Measurements from ENCODE around the gene SPAG9. TPM values are rescaled to one million over a fixed set of nuclear protein-coding genes. Genes with fewer than 3 reads are reported as not detected.

Gene SPAG9
- total RNA-seq, 1 donor from 2014 or later = 93.2 TPM

DNA sequence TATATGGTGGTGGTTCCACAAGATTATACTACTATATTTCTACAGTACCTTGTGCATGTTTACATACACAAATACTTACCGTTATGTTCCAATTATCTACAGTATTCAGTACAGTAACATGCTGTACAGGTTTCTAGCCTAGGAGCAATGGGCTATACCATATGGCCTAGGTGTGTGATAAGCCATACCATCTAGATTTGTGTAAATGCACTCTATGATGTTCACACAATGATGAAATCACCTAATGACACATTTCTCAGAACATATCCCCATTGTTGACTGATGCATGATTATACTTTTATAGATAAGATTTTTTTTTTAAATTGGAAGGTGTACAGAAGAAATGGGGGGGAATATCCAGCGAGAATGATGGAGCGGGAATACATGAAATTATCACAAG is 131.5 kb downstream of the SPAG9 start:
- DNase-seq (ENCODE audit: low read depth) = no peak

DNA sequence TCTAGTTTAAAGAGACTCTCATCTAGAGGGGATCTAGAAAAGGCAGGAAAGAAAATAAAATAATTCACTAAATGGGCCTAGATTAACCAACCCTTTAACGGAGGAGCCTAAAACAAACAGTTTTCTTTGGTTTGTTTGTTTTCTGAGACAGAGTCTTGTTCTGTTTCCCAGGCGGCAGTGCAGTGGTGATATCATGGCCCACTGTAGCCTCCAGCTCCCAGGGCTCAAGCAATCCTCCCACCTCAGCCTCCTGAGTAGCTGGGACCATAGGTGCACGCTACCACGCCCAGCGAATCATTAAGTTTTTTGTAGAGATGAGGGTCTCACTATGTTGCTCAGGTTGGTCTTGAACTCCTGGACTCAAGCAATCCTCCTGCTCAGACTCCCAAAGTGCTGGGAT is 132.2 kb downstream of the SPAG9 start:
- DNase-seq (ENCODE audit: low read depth) = no peak

GRCh38 chr17:50986989-50987660 is 133.5 kb downstream of the SPAG9 start:
- DNase-seq (ENCODE audit: low read depth) = peak; percentile 61

- DNase-seq (ENCODE audit: low read depth) = no peak
These were observed 139.4 kb downstream of the SPAG9 start for GRCh38 chr17:50981279-50981678.

DNA sequence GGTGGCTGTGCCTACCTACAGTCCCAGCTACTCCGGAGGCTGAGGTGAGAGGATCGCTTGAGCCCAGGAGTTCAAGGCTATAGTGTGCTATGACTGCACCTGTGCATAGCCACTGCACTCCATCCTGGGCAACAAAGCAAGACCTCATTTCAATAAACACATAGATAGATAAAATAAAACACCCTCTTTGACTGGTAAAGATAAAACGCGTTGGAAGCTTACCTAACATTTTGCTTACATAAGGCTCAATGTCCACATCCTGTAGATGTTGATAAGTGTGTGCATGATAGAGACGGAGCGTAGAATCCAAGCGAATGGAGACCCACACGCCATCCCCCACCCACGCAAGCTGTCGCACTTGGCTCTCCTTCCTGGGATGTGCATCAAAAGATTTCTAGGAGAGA is 141.1 kb downstream of the SPAG9 start:
- no peak for DNase-seq (ENCODE audit: low read depth)

DNA sequence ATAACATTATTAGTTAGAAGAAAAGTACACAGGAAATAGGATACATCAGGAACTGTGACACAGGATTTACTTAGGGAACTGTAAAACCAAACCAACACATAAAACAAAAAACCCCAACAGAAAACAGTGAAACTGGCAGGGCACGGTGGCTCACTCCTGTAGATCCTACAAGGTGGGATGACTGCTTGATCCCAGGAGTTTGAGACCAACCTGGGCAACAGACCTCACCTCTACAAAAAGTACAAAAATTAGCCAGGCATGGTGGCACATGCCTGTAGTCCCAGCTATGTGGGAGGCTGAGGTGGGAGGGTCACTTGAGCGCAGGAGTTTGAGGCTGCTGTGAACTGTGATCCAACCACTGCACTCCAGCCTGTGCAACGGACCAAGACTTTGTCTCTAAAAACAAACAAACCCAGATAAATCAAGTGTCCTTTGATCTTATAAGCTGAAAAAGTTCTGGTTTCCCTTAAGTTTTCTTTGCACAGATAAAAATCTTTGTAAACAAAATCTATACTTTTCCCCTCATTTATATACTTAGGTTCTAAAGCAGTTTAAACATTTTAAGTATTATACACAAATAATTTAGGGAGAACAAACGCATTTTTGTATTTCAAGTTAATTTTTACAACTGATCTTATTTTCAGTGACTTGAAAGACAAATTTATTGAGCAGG is 143.0 kb downstream of the SPAG9 start:
- DNase-seq (ENCODE audit: low read depth) = no peak

GRCh38 chr17:50976951-50977472 is 143.7 kb downstream of the SPAG9 start:
- DNase-seq (ENCODE audit: low read depth) = no peak

- DNase-seq (ENCODE audit: low read depth) = no peak
These were observed 146.8 kb downstream of the SPAG9 start for GRCh38 chr17:50973557-50974494.

DNA sequence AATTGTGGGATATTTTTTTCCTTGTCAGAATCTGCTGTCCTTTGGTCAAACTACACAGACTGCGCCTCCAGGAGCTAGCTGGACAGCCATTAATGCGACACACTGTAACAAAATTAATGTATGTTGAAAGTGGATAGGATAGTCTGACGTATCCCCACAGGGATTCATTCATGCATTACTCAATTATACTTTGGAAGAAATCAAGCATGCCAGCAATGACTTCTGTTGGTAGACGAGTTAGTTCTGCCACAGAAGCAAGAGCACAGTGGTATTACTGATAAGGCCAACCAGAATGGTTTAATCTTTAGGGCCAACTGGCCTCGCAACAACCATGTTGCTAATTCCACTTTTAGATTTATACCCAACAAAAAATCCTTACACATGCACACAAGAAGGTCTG is 148.1 kb downstream of the SPAG9 start:
- DNase-seq (ENCODE audit: low read depth) = no peak

- no peak for DNase-seq (ENCODE audit: low read depth)
These were observed 152.9 kb downstream of the SPAG9 start for GRCh38 chr17:50967795-50968194.

- no peak for DNase-seq (ENCODE audit: low read depth)
These were observed 154.5 kb downstream of the SPAG9 start for GRCh38 chr17:50966163-50966666.

GRCh38 chr17:50963139-50963538 is 157.5 kb downstream of the SPAG9 start:
- DNase-seq (ENCODE audit: low read depth) = no peak

DNA sequence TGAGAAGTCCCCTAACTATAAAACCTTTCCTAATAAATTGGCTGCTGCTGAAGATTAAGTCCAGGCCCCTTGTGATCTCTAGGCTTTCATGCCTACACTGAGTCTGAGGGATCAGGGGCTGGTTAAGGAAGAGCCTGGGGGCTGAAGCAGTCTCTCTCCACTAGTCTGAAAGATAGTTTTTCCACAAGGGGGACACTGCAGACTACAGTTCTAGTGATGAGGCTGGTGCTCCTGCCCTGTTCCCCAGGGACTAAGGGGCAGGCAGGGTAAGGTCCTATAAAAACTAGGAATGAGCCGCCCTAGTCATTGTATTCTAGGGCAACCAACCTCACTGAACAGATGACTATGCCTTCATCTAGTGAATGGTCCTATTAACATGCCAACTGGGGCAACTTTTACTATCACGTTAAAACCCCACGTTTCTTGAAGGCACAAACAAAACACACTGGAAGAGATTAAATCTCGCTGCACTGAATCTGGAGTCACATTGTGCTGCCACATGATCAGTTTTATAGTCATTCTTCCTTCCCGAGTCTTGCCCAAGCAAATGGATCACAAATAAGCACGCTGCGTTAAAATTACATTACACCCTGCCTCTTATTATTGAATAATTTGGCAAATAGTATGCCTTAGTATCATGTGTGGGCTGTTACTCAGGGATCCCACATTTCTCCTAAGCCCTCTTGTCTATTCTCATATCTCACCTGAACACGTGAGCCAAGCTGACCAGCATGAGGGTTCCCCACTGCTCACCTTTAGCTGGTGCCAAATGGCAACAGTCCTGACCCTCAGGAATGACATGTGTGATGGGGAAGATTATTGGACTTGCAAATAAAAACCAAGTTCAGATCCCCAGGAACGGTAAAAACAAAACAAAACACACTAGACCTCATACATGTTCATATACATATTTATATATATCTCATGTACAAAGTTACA is 159.1 kb downstream of the SPAG9 start:
- no peak for DNase-seq (ENCODE audit: low read depth)

DNA sequence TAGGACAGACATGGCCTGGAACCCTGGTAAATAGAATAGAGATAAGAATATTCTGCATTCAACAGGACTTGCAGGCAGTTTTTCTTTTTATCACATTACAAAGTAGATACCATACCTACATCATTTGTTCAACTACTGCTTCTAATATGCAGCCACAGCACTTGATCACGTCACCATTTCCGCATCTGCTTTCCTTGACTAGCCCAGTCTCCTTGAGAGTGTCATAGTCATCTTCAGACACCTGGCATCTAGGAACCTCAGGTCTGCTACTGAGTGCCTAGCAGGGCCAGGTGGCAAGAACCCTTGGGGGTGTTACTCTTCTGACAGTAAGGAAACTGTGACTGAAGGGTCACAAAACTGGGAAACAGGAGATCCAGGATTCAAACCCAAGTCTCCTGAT is 161.3 kb downstream of the SPAG9 start:
- no peak for DNase-seq (ENCODE audit: low read depth)

DNA sequence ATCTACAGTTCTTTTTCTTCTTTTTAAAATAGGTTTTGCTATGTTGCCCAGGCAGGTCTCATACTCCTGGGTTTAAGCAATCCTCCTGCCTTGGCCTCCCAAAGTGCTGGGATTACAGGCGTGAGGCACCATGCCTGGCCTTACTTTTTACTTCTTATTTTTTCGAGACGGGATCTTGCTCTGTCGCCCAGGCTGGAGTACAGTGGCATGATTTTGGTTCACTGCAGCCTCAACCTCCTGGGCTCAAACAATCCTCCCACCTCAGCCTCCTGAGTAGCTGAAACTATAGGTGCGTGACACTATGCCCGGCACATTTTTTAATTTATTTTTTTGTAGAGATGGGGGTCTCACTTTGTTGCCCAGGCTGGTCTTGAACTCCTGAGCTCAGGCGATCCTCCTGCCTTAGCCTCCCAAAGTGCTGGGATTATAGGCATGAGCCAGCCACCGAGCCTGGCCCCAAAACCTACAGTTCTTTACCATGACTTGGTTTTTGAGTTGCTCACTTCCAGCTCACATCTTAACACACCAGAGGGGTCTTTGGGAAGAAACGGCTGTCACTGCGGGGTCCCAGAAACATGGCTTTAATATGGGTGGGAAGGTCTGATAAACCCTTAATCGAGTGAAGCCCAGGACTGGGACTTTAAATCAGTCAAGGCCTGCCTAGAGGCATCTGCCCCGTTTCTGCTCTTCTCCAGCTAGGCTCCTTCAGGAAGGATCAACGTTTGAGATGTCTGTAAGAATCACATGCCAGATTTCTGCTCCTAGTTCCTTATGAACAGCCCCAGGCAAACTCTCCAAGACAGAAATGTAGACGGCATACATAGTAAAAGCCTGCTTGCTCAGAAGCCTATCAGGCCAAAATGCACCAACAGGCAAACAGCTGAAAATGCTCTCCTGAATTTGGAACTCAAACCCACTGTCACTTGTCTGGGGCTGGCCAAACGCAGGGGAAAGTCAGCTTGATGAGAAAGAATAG is 162.8 kb downstream of the SPAG9 start:
- DNase-seq (ENCODE audit: low read depth) = no peak

DNA sequence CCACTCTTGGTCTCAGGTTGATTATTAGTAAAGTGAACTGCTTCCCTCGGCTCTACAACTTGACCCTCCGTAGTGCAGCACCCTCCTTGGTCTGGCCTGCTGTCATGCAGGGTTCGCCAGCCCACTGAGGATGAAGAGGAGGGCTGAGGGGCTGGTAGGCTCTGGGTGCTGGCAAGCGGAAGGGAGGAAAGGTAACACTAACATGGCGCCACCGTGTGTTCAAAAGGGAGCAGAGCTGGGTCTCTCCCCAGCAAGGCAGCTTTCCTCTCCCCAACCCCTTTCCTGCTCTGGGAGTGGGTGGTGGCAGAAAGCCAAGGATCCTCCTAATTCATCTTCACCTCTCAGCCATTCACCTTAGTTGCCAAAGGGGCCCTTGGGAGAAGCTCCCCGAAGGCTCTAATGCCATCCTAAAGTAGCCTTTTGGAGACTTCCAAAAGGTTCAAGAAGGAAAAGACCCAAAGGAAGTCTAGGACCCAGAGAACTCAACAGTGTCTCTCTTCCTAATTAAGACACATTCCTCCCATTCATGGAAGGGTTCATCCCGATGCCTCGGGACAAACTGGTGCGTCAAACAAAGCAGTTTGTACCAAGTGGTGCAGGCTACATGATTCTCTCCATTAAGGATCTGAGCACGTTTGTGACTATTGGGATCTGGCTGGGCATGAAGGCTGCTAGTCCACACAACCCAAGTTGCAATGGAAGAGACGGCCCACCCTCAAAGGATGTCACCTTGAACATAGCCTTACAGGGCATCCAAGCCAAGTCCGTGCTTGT is 163.7 kb downstream of the SPAG9 start:
- DNase-seq (ENCODE audit: low read depth) = peak; percentile 66

GRCh38 chr17:50956409-50956749 is 164.3 kb downstream of the SPAG9 start:
- no peak for DNase-seq (ENCODE audit: low read depth)

- DNase-seq (ENCODE audit: low read depth) = no peak
These were observed 165.0 kb downstream of the SPAG9 start for GRCh38 chr17:50955667-50956120.
